Chondrocyte (in vitro differentiated cells): ENCODE results near the gene IFIT1B. TPM values are rescaled to one million over a fixed set of nuclear protein-coding genes. Genes with fewer than 3 reads are reported as not detected.

Experiments used
- DNase-seq: peaks from one replicate; pipeline ENCODE4 v3.0.0; 2021; ENCODE audit warnings: mixed read lengths, low spot score
- H3K27ac Mint-ChIP-seq: one replicate; pipeline ENCODE4 v1.8.0; 2021; ENCODE audit warnings: mild to moderate bottlenecking, moderate library complexity, mixed read lengths; ENCODE audit not compliant: unreplicated experiment
- H3K27me3 Mint-ChIP-seq: 2 replicates; pipeline ENCODE4 v1.8.0; 2021; ENCODE audit warnings: low read depth, mixed read lengths
- H3K36me3 Mint-ChIP-seq: 2 replicates; pipeline ENCODE4 v1.8.0; 2021; ENCODE audit warnings: low read depth, mixed read lengths
- H3K4me1 Mint-ChIP-seq: 2 replicates; pipeline ENCODE4 v1.8.0; 2021; ENCODE audit warnings: low read depth, mild to moderate bottlenecking, mixed read lengths
- H3K4me3 Mint-ChIP-seq: one replicate; pipeline ENCODE4 v1.8.0; 2021; ENCODE audit warnings: mild to moderate bottlenecking, moderate library complexity, mixed read lengths; ENCODE audit not compliant: unreplicated experiment
- H3K9me3 Mint-ChIP-seq: 2 replicates; pipeline ENCODE4 v1.8.0; 2021; ENCODE audit warnings: low read depth, mixed read lengths
- CTCF ChIP-seq: fragments of 200-600 bp; sonication (generic); IDR thresholded peaks from 2 replicates; pipeline ENCODE4 v1.5.0; 2021; ENCODE audit warnings: antibody characterized with exemption, mild to moderate bottlenecking, moderate library complexity
- total RNA-seq: library from RNA; stranded (reverse); gene quantifications from 3 replicates; pipeline ENCODE4 v1.2.1, GENCODE V29; 2021

Gene IFIT1B
- total RNA-seq, 1 donor from 2014 or later = not detected

- DNase-seq = no peak
- no peaks in the 10 kb centered on the region for H3K9me3 Mint-ChIP-seq
- peaks cover 27% of the 10 kb centered on the region for H3K4me1 Mint-ChIP-seq
- no peak for TF ChIP-seq CTCF
- no peaks in the 10 kb centered on the region for H3K36me3 Mint-ChIP-seq
- no peaks in the 10 kb centered on the region for H3K27me3 Mint-ChIP-seq
- no peak overlapping the region for H3K4me3 Mint-ChIP-seq
- H3K27ac Mint-ChIP-seq = no peak overlapping the region
Observed at GRCh38 chr10:89345367-89346000, 32.4 kb upstream of the IFIT1B start.

- H3K27me3 Mint-ChIP-seq = no peaks in the 10 kb centered on the region
- no peak overlapping the region for H3K27ac Mint-ChIP-seq
- TF ChIP-seq CTCF = no peak
- H3K4me1 Mint-ChIP-seq = peaks cover 38% of the 10 kb centered on the region
- DNase-seq = no peak
- H3K9me3 Mint-ChIP-seq = no peaks in the 10 kb centered on the region
- H3K4me3 Mint-ChIP-seq = no peak overlapping the region
- H3K36me3 Mint-ChIP-seq = no peaks in the 10 kb centered on the region
Observed at GRCh38 chr10:89346405-89347254, 31.2 kb upstream of the IFIT1B start.

GRCh38 chr10:89347701-89348457, 30.0 kb upstream of the IFIT1B start:
- Mint-ChIP-seq H3K27ac (peak overlapping the region; percentile 13), H3K36me3 (no peaks in the 10 kb centered on the region), H3K4me1 (peaks cover 42% of the 10 kb centered on the region), H3K4me3 (no peak overlapping the region), H3K27me3 (no peaks in the 10 kb centered on the region), H3K9me3 (no peaks in the 10 kb centered on the region)
- no peak for DNase-seq
- no peak for TF ChIP-seq CTCF

DNA sequence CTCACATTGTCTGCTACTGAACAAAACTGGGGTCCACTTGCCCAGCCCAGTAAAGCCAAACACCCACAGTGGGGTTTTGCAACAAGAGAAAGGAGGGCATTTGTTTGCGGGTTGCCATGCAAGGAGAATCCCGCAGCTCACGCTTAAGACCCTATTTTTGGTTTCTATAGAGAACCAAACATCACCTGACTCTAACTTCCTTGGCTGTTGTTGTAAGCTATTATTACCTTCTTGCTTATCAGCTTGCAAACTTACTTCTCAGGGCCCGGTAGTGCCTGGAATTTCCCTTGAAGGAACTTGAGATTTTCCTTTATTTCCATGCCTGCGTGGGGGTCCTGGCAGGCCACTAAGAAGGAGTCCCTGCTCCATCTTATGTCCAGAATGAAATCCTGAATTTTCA, 29.4 kb upstream of the IFIT1B start:
- no peak for DNase-seq
- Mint-ChIP-seq H3K27ac (no peak overlapping the region), H3K9me3 (no peaks in the 10 kb centered on the region)

More for the DNA sequence above, 29.4 kb upstream of the IFIT1B start:
- no peak overlapping the region for H3K4me3 Mint-ChIP-seq
- H3K27me3 Mint-ChIP-seq = no peaks in the 10 kb centered on the region
- TF ChIP-seq CTCF = no peak
- peaks cover 46% of the 10 kb centered on the region for H3K4me1 Mint-ChIP-seq
- no peaks in the 10 kb centered on the region for H3K36me3 Mint-ChIP-seq
